Ishikawa (cell line): Measurements from ENCODE around the gene UBE4B.

Source experiments
- CEBPB ChIP-seq: IDR thresholded peaks from 2 replicates; pipeline ENCODE4 v1.6.1; 2012
- CREB1 ChIP-seq: IDR thresholded peaks from 2 replicates; pipeline ENCODE4 v1.6.1; 2012; ENCODE audit warnings: low read depth
- EGR1 ChIP-seq: IDR thresholded peaks from 2 replicates; pipeline ENCODE4 v1.6.1; 2012
- EP300 ChIP-seq: IDR thresholded peaks from 2 replicates; pipeline ENCODE4 v1.6.1; 2012; ENCODE audit warnings: borderline replicate concordance
- MAX ChIP-seq: IDR thresholded peaks from 2 replicates; pipeline ENCODE4 v1.6.1; 2012
- RAD21 ChIP-seq: IDR thresholded peaks from 2 replicates; pipeline ENCODE4 v1.6.1; 2012; ENCODE audit warnings: low read depth
- REST ChIP-seq: IDR thresholded peaks from 2 replicates; pipeline ENCODE4 v1.6.1; 2012; ENCODE audit warnings: low read depth, mild to moderate bottlenecking
- TAF1 ChIP-seq: IDR thresholded peaks from 2 replicates; pipeline ENCODE4 v1.6.1; 2012; ENCODE audit warnings: low read depth, mild to moderate bottlenecking
- TEAD4 ChIP-seq: IDR thresholded peaks from 2 replicates; pipeline ENCODE4 v1.6.1; 2012
- YY1 ChIP-seq: IDR thresholded peaks from 2 replicates; pipeline ENCODE4 v1.6.1; 2012; ENCODE audit warnings: low read depth

- TF ChIP-seq EGR1 (no peak), CEBPB (no peak), TEAD4 (no peak), EP300 (no peak), MAX (no peak), YY1 (no peak), REST (no peak), RAD21 (no peak), CREB1 (no peak), TAF1 (no peak)
Measured at GRCh38 chr1:10054465-10054864, 21.7 kb downstream of the UBE4B start.
